Hematopoietic multipotent progenitor cell treated with erythropoietin and hydrocortisone succinate and interleukin-3 and kit ligand, for 4 days (in vitro differentiated cells): ENCODE results near the gene SLC11A2.
"Not testable (repeated sequence)": the region's sequence is repeated elsewhere in the genome, so short reads cannot be mapped to it uniquely, and the experiment has no call there.

Source experiments
- DNase-seq: peaks from one replicate; pipeline ENCODE4 v3.0.0-alpha.2; 2015

Gene SLC11A2

DNA sequence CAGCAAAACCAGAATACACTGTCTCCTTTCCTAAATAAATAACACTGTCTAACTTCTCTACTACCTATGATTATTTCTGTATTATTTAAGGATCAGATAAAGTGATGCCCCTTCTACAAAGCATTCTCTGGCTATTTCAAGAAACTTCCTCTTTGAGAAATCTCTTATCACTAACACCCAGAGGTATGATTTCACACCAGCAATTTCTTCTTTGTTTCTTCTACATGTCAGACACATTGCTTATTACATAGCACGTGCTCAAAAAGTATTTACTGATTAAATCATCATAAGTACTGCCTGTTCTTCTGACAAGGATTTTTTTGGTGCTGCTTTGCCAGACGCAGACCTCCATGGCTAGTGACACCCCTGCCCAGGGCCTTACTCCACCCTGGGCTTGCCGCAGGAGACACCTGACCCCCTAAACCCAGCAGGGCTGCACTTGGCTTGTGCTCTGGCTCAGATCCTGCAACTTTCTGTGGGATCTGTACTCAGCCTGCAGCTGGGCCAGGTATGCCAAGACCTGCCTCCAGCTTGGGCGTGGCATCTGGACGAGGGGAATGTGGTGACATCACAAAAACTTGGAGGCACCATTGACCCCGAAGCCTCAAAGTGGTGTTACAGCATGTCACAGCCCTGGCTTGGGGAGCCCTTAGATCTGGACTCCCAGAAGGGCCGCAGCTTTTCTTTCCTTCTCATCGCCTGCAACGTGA lies 89.2 kb downstream of the SLC11A2 start:
- DNase-seq = peak; percentile 92

DNA sequence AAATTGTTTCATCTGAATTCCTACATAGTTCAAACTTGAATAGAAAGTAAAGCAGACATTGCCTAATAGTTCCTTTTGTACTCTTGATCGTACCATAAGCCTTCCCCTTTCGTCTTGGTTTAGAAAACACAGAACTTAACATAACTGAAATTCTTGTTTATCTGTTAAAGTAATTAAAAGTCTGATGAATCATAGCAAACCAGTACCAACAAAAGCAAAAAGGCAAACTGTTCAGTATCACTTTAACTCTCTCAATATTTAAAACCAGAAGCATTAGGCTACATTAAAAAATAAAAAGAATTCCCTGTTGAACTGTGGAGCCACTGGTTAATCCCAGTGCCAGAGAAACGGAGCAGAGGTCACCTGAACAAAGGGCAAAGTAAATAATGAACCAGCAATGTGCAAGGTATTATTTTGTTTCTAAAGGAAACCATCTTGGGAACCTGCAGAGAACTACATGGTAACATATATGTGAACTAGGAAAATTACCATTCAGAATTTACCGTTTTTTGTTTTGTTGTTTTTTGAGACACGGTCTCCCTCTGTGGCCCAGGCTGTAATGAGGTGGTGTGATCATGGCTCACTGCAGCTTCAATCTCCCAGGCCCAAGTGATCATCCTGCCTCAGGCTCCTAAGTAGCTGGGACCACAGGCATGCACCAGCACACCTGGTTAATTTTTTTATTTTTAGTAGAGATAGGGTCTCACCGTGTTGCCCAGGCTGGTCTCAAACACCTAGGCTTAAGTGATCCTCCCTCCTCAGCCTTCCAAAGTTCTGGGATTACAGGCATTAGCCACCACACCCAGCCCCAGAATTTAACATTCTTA lies 91.0 kb downstream of the SLC11A2 start:
- peak; percentile 58 for DNase-seq

DNA sequence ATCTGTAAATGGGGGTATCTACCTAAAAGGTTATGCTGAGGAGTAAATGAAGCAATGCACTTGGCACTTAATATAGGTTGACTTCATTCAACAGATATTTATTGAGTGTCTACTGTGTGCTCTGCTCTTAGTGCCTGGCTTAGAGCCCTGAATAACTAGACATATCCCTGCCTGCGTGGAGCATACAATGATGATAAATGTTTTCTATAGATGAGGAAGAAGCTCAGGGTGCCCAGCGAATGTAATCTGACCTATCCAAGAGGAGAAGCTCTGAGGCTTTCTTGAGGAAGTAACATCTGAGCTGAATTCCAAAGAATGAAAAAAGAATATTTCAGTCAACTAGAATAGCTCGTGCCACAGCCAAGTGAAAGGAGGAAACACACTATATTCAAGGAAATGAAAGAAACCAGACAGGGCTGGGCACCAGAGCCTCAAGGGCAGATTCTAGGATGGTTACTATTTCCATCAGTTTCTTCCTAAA lies 91.8 kb downstream of the SLC11A2 start:
- peak; percentile 53 for DNase-seq

GRCh38 chr12:50933459-50934124 lies 92.6 kb downstream of the SLC11A2 start:
- DNase-seq = peak; percentile 89

DNA sequence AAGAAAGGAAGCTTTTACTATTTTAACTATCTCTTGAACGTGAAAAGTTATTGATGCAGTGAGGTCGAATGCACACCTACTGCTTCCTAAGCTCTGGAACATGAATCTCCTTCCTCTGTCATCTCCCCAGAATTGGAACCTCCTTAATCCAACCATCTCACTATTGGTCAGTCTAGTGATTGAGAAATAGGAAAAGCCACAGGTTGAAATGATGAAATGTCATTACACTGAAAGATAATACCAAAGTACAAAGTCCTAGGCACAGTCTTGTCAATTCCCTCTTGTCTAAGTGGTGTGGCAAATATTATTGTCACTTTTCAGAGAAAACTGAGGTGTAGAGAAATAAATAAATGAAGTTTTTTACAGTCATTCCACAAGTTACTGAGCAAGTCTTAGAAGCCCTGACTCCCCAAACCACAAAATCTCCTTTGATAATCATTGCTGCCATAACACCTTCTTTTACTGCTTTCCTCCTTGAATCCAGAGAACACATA lies 93.3 kb downstream of the SLC11A2 start:
- peak; percentile 29 for DNase-seq

DNA sequence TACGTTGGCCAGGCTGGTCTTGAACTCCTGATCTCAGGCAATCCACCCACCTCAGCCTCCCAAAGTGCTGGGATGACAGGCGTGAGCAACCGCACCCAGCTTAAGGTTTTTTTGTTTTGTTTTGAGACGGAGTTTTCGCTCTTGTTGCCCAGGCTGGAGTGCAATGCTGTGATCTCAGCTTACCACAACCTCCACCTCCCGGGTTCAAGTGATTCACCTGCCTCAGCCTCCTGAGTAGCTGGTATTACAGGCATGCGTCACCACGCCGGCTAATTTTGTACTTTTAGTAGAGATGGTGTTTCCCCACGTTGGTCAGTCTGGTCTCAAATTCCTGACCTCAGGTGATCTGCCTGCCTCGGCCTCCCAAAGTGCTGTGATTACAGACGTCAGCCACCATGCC lies 95.7 kb downstream of the SLC11A2 start:
- DNase-seq = not testable (repeated sequence)

DNA sequence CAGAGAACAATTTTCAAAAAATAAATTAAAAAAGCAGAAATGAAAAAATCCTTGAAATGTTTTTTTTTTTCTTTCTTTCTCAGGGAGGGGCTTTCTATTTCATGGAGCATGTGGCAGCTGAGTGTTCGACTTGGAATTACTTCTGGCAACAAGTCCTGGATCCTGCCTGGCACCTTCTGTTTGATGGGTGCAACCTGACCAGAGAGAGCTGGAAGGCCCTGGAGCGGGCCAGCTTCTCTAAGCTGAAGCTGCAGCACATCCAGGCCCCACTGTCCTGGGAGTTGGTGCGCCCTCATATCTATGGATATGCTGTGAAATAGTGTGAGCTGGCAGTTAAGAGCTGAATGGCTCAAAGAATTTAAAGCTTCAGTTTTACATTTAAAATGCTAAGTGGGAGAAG lies 96.4 kb downstream of the SLC11A2 start:
- DNase-seq = no peak
